GM18909 (cell line): ENCODE results near the gene UBTD2.
"Not testable (repeated sequence)": the region's sequence is repeated elsewhere in the genome, so short reads cannot be mapped to it uniquely, and the experiment has no call there.

Experiments used
- ATAC-seq: cut with Tn5 transposase; IDR thresholded peaks from one replicate; pipeline ENCODE4 v1.9.1; 2021; ENCODE audit warnings: mild to moderate bottlenecking; ENCODE audit not compliant: unreplicated experiment, poor library complexity

The UBTD2 gene

DNA sequence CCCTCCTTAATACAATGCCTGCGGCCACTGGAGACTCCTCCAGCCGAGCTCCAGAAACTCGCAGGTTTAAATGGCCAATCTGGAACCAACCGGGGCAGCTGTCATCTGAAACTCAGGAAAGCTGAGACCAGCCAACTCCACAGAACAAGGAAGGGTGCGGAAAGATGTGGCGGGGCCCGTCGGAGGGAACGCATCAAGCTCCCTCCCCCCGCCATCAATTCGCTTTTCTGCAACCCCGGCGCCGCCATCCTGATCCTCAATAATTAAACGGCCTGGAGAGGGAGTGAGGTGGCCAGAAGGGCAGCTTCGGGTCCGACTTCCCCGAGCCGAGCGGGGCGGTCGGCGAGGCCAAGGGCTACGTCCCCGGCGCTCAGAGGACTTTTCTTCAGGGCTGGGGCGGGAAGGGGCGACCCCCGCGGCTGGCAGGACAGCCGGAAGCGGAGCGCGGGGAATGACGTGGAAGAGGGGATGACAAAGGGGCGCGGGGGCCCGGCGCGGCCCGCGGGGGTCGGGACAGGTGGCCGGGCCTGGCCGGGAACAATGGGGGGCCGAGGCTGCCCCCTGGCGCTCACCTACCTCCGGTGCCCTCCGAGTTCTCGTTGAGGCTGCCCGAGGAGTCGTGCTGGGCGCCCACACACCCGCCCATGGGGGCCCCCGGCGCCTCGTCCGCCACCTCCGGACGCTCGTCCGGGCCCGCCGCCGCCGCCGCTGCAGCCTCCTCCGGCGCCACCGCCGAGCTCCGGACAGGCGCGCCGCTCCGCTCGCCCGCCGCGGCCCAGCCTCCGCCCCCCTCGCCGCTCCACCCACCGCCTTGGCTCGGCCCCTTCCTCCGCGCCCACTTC is at the start of gene UBTD2:
UBTD2 (minus strand) TSS at position 745 of the 842 bp plus-strand sequence; CDS start at position 646, 99 bp downstream.
- ATAC-seq, result peak; percentile 91

- ATAC-seq, result not testable (repeated sequence)
These were observed 43.3 kb upstream of the UBTD2 start for GRCh38 chr5:172326901-172327300.

DNA sequence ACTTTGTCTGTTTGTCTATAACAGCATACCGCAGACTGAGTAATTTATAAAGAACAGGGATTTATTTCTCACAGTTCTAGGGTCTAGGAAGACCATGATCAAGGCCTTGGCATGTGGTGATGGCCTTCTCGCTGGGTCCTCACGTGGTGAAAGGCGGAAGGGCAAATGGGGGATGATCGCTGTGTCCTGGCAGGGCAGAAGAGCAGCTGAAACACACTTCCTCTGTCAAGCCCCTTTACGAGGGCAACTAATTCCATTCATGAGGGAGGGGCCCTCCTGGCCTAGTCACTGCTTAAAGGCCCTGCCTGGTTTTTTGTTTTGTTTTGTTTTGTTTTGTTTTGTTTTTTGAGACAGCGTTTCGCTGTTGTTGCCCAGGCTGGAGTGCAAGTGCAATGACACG is 41.9 kb upstream of the UBTD2 start:
- no peak for ATAC-seq

GRCh38 chr5:172322028-172322965 is 38.7 kb upstream of the UBTD2 start:
- ATAC-seq, result no peak

GRCh38 chr5:172321593-172321992 is 38.0 kb upstream of the UBTD2 start:
- ATAC-seq, result no peak

DNA sequence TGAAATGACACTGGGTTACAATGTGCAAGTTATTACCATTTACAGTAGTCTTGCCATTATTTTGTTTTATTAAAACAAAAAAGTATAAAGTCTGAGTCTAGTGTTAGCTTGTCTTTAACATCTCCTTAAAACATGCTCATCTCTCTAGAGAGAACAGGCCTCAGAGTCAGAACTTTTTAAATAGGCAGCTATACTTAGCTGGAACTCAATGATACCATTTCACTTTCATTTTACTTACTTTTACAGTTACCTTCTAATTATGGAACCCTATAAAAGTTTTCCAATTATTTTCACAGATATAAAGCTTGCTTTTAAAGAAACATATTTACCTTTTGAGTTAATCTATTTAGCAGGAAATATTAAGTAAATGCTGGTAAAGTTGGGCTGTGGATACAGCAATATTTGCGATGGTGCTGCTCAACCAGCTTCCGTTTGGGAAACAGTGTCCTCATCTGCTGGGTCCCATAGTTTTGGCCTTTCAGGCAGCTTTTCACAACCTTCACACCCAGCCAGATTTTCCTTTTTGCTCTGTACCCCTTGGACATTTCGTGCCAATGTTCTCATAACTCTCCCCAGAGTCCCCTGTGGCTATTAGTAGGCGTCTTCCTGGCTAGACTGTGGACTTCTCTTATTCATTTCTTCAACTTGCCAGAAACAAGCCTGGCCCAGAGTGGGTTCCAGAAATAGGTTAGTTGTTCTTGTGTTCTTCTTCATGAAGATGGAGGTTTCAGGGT is 36.3 kb upstream of the UBTD2 start:
- ATAC-seq, result no peak

GRCh38 chr5:172315587-172316493 is 32.3 kb upstream of the UBTD2 start:
- no peak for ATAC-seq

GRCh38 chr5:172313915-172314314 is 30.4 kb upstream of the UBTD2 start:
- ATAC-seq, result no peak

- ATAC-seq, result no peak
These were observed 28.7 kb upstream of the UBTD2 start for GRCh38 chr5:172312286-172312685.

GRCh38 chr5:172311605-172312004 is 28.0 kb upstream of the UBTD2 start:
- ATAC-seq, result no peak

DNA sequence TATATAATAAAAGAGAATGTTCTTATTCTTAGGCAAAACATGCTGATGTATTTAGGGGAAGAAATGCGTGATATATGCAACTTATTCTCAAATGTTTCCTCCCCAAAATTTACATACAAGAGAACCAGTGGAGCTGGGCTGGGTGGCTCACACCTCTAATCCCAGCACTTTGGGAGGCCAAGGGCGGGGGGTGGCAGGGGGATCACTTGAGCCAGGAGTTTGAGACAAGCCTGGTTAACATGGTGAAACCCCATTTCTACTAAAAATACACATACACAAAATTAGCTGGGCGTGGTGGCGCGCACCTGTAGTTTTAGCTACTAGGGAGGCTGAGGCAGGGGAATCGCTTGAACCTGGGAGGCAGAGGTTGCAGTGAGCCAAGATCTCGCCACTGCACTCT is 27.5 kb upstream of the UBTD2 start:
- no peak for ATAC-seq

- no peak for ATAC-seq
These were observed 21.8 kb upstream of the UBTD2 start for GRCh38 chr5:172305380-172305779.

DNA sequence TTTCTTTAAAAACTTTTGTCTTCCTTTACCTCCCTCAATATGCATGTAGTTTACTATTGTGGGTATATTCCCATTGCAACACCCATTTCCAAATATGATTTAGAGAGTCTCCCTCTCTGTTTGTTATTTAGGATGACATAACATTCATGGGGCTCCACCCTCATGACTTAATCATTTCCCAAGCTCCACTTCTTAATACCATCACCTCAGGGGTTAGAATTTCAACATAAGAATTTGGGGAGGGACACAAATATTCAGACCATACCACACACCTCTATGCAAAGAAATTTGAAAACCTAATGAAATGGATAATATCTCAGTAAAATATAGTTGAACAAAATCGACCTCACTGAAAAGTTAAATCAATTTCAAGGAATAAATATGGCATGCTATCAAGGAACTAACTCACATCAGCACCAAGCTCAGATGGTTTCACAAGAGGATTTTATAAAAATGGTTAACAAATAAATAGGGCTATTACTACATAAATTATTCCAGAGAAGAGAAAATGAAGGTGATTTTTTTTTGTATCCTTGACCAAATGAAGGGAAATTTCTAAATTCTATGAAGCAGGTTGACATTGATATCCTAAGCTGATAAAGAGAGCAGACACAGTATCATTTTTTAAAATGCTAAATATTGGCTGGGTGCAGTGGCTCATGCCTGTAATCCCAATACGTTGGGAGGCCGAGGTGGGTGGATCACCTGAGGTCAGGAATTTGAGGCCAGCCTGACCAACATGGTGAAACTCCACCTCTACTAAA is 20.2 kb upstream of the UBTD2 start:
- no peak for ATAC-seq

DNA sequence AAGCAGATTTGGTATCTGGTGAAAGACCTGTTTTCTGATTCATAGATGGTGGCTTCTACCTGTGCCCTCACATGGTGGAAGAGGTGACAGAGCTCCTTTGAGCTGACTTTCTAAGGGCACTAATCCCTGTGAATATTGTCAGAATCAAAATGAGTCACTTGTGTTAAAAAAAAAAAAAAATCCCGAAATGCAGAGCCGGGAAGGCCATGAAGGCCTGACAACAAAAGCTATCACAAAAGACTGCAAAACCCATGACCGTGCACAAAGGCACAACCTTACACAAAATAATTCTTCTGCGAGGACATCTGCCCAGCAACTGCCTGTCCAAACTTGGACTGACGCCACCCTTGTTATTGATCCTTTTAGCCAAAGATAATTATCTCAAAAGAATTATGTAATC is 19.6 kb upstream of the UBTD2 start:
- ATAC-seq, result no peak

DNA sequence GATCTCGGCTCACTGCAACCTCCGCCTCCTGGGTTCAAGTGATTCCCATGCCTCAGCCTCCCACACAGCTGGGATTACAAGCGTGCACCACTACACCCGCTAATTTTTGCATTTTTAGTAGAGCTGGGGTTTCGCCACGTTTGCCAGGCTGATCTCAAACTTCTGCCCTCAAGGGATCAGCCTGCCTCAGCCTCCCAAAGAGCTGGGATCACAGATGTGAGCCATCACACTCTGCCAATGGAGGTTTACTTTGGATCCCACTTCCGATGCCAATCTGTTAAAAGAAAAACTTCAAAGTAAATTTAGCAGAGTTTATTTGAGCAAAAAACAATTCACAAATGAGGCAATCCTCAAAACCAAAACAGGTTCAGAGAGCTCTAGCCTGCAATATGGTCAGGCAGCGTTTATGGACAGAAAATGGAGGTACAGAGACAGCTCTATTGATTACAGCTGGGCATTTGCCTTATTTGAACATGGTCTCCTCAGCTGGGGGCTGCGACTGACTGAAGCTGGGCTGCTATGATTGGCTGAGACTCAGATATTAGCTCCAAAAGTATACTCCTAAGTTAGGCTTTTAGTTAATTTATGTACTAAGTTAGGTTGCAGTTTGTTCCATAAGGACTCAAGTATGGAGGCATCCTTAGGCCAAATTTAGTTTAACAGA is 18.6 kb upstream of the UBTD2 start:
- ATAC-seq, result no peak

GRCh38 chr5:172299916-172300439 is 16.4 kb upstream of the UBTD2 start:
- ATAC-seq, result no peak

- ATAC-seq, result no peak
These were observed 11.3 kb upstream of the UBTD2 start for GRCh38 chr5:172294831-172295230.

GRCh38 chr5:172293745-172294342 is 10.3 kb upstream of the UBTD2 start:
- ATAC-seq, result no peak
